H1 (cell line): ENCODE results near the gene BPIFB6. TPM values are rescaled to one million over a fixed set of nuclear protein-coding genes. Genes with fewer than 3 reads are reported as not detected.

ENCODE experiments used
- CTCF ChIA-PET: fragments of 300-600 bp; sonication (Branson Sonifier 250); formaldehyde crosslinking; loops from one replicate; lab custom pipeline; 2021; ENCODE audit not compliant: partially characterized antibody; lab: Charles Lee
- POLR2A ChIA-PET: fragments of 300-600 bp; sonication (Branson Sonifier 250); formaldehyde crosslinking; loops from one replicate; lab custom pipeline; 2021; ENCODE audit warnings: inconsistent platforms; ENCODE audit not compliant: partially characterized antibody; lab: Charles Lee
- DNase-seq, 2 experiments: peaks; one replicate each; pipeline versions ENCODE4 v3.0.0 to v3.0.0-alpha.2; 2010 to 2022; ENCODE audit warnings: low spot score in 2 of 2, low read depth in 1 of 2, mixed read lengths in 1 of 2
- FAIRE-seq: peaks from 2 replicates; lab custom pipeline; 2011; peaks lifted over from hg19 to GRCh38; lab: Jason Lieb, UNC
- H2AFZ ChIP-seq: 2 replicates; pipeline ENCODE4 v1.8.1; 2012; ENCODE audit warnings: low read length, inconsistent platforms
- H2AK5ac ChIP-seq: 2 replicates; pipeline ENCODE4 v1.6.1; 2013; ENCODE audit warnings: low read depth, low read length
- H2BK120ac ChIP-seq: replicated peaks from 2 replicates; pipeline ENCODE3; 2013; ENCODE audit warnings: low read depth, low read length, inconsistent platforms
- H2BK12ac ChIP-seq: 2 replicates; pipeline ENCODE4 v1.6.1; 2013; ENCODE audit warnings: low read depth, low read length
- H2BK15ac ChIP-seq: 2 replicates; pipeline ENCODE4 v1.6.1; 2013; ENCODE audit warnings: low read length
- H2BK20ac ChIP-seq: 2 replicates; pipeline ENCODE4 v1.6.1; 2013; ENCODE audit warnings: low read length
- H2BK5ac ChIP-seq: 2 replicates; pipeline ENCODE4 v1.6.1; 2013; ENCODE audit warnings: low read depth, low read length
- H3K14ac ChIP-seq: 2 replicates; pipeline ENCODE4 v1.6.1; 2013; ENCODE audit warnings: inconsistent platforms; ENCODE audit not compliant: insufficient read length
- H3K18ac ChIP-seq: 2 replicates; pipeline ENCODE4 v1.6.1; 2013; ENCODE audit warnings: low read length; ENCODE audit errors: extremely low read depth
- H3K23ac ChIP-seq: 2 replicates; pipeline ENCODE4 v1.6.1; 2013; ENCODE audit warnings: inconsistent platforms; ENCODE audit not compliant: insufficient read length
- H3K23me2 ChIP-seq: 2 replicates; pipeline ENCODE4 v1.6.1; 2013; ENCODE audit warnings: low read depth, low read length
- H3K27ac ChIP-seq: 2 replicates; pipeline ENCODE4 v1.6.1; 2011; ENCODE audit warnings: low read depth, low read length, inconsistent platforms
- H3K27me3 ChIP-seq, 4 experiments: replicated peaks in 1 of 4; 1 replicate in 1 of 4; 2 replicates in 3 of 4; pipeline versions ENCODE4 v1.6.1 to v1.8.1; 2011 to 2013; ENCODE audit warnings: low read length in 3 of 4, mild to moderate bottlenecking in 3 of 4, inconsistent platforms in 2 of 4, mixed read lengths in 2 of 4, moderate library complexity in 1 of 4; ENCODE audit not compliant: control insufficient read depth in 3 of 4, insufficient read depth in 3 of 4; ENCODE audit errors: extremely low read depth in 1 of 4
- H3K36me3 ChIP-seq, 4 experiments: 2 replicates each; pipeline versions ENCODE4 v1.6.1 to v1.8.1; 2011 to 2013; ENCODE audit warnings: mild to moderate bottlenecking in 4 of 4, low read length in 3 of 4, moderate library complexity in 2 of 4, control low read depth in 1 of 4, inconsistent platforms in 1 of 4; ENCODE audit not compliant: insufficient read depth in 4 of 4, control insufficient read depth in 2 of 4
- H3K4ac ChIP-seq: replicated peaks from 2 replicates; pipeline ENCODE3; 2013; ENCODE audit warnings: low read length, low read depth, mixed read lengths, inconsistent platforms; ENCODE audit not compliant: insufficient read length
- H3K4me1 ChIP-seq, 4 experiments: replicated peaks in 1 of 4; 1 replicate in 1 of 4; 2 replicates in 3 of 4; pipeline versions ENCODE4 v1.6.1 to v1.8.1; 2011 to 2013; ENCODE audit warnings: low read length in 3 of 4, inconsistent platforms in 2 of 4, mixed read lengths in 1 of 4; ENCODE audit not compliant: insufficient read depth in 4 of 4, control insufficient read depth in 3 of 4
- H3K4me2 ChIP-seq, 2 experiments: 2 replicates each; pipeline versions ENCODE4 v1.6.1 to v1.8.1; 2011 to 2013; ENCODE audit warnings: low read depth in 2 of 2, low read length in 2 of 2, control low read depth in 1 of 2, inconsistent platforms in 1 of 2, mild to moderate bottlenecking in 1 of 2; ENCODE audit not compliant: insufficient read depth in 1 of 2
- H3K4me3 ChIP-seq, 4 experiments: fragments of 200-600, 300-600 bp in 1 of 4; sonication (generic), shearing (Covaris generic), sonication (Bioruptor Twin) in 1 of 4; 2 replicates each; pipeline versions ENCODE4 v1.5.1 to v1.8.1; 2011 to 2016; ENCODE audit warnings: low read length in 4 of 4, low read depth in 3 of 4, control low read depth in 2 of 4, inconsistent platforms in 2 of 4, mild to moderate bottlenecking in 2 of 4, mixed read lengths in 1 of 4, moderate library complexity in 1 of 4; ENCODE audit not compliant: insufficient read depth in 2 of 4; ENCODE audit errors: extremely low read depth in 1 of 4
- H3K56ac ChIP-seq: replicated peaks from 2 replicates; pipeline ENCODE3; 2013; ENCODE audit warnings: low read depth, mild to moderate bottlenecking, mixed read lengths, low read length, inconsistent platforms; ENCODE audit not compliant: insufficient read length
- H3K79me1 ChIP-seq: 2 replicates; pipeline ENCODE4 v1.6.1; 2013; ENCODE audit warnings: low read depth, low read length, control low read depth
- H3K79me2 ChIP-seq, 2 experiments: 2 replicates each; pipeline versions ENCODE4 v1.6.1 to v1.8.1; 2012 to 2013; ENCODE audit warnings: low read length in 2 of 2, mild to moderate bottlenecking in 2 of 2, inconsistent platforms in 1 of 2; ENCODE audit not compliant: insufficient read depth in 2 of 2, control insufficient read depth in 1 of 2
- H3K9ac ChIP-seq, 4 experiments: replicated peaks in 1 of 4; 1 replicate in 1 of 4; 2 replicates in 3 of 4; pipeline versions ENCODE4 v1.6.1 to v1.8.1; 2011 to 2013; ENCODE audit warnings: low read depth in 3 of 4, low read length in 3 of 4, control low read depth in 2 of 4, mild to moderate bottlenecking in 2 of 4, moderate library complexity in 2 of 4, inconsistent platforms in 1 of 4; ENCODE audit errors: extremely low read depth in 1 of 4
- H3K9me3 ChIP-seq, 2 experiments: 2 replicates each; pipeline versions ENCODE4 v1.6.1 to v1.8.1; 2012 to 2013; ENCODE audit warnings: mild to moderate bottlenecking in 2 of 2, moderate library complexity in 2 of 2, control low read depth in 1 of 2, inconsistent platforms in 1 of 2, low read depth in 1 of 2, low read length in 1 of 2, mixed read lengths in 1 of 2; ENCODE audit not compliant: insufficient read depth in 2 of 2
- H4K20me1 ChIP-seq, 2 experiments: replicated peaks in 1 of 2; 2 replicates each; pipeline versions ENCODE3 to v1.8.1; 2011 to 2013; ENCODE audit warnings: inconsistent platforms in 2 of 2, low read length in 2 of 2, mild to moderate bottlenecking in 1 of 2; ENCODE audit not compliant: insufficient read depth in 2 of 2, control insufficient read depth in 1 of 2
- H4K5ac ChIP-seq: 2 replicates; pipeline ENCODE4 v1.6.1; 2013; ENCODE audit warnings: low read length, low read depth, mixed read lengths, inconsistent platforms; ENCODE audit not compliant: insufficient read length
- H4K8ac ChIP-seq: 2 replicates; pipeline ENCODE4 v1.8.0; 2013; ENCODE audit warnings: mild to moderate bottlenecking, moderate library complexity, low read length, inconsistent platforms; ENCODE audit not compliant: insufficient read depth; ENCODE audit errors: extremely low read depth
- H4K91ac ChIP-seq: replicated peaks from 2 replicates; pipeline ENCODE3; 2013; ENCODE audit warnings: low read length, mixed read lengths, inconsistent platforms; ENCODE audit not compliant: insufficient read length
- ASH2L ChIP-seq: fragments of 200-600, 300-600 bp; sonication (generic); IDR thresholded peaks from one replicate; pipeline ENCODE4 v1.7.1; 2017; ENCODE audit warnings: low read length
- BRCA1 ChIP-seq: IDR thresholded peaks from 2 replicates; pipeline ENCODE4 v1.6.1; 2012; ENCODE audit warnings: low read depth, low read length, improper control_type of control experiment
- CBX5 ChIP-seq: fragments of 300-800, 300-1000 bp; sonication (generic); IDR thresholded peaks from 2 replicates; pipeline ENCODE4 v1.7.1; 2016; ENCODE audit warnings: antibody characterized with exemption, low read length, low read depth
- CBX8 ChIP-seq: fragments of 300-800, 300-1000 bp; sonication (generic); IDR thresholded peaks from 2 replicates; pipeline ENCODE4 v1.7.1; 2016; ENCODE audit warnings: low read depth, low read length, borderline replicate concordance
- CHD2 ChIP-seq: IDR thresholded peaks from 2 replicates; pipeline ENCODE4 v1.6.1; 2012; ENCODE audit warnings: low read length, improper control_type of control experiment
- CTBP2 ChIP-seq: IDR thresholded peaks from 2 replicates; pipeline ENCODE4 v1.7.0; 2011; ENCODE audit warnings: borderline replicate concordance, mild to moderate bottlenecking, moderate library complexity, mixed read lengths, low read length; ENCODE audit not compliant: insufficient read depth, insufficient read length
- HDAC6 ChIP-seq: IDR thresholded peaks from one replicate; pipeline ENCODE4 v1.7.1; 2012; ENCODE audit warnings: low read depth, mild to moderate bottlenecking, inconsistent platforms, low read length, moderate library complexity
- KDM1A ChIP-seq: fragments of 200-600, 300-600 bp; sonication (generic); IDR thresholded peaks from 2 replicates; pipeline ENCODE4 v1.7.1; 2016; ENCODE audit warnings: mild to moderate bottlenecking, low read length, borderline replicate concordance
- POU5F1 ChIP-seq: IDR thresholded peaks from 2 replicates; pipeline ENCODE4 v1.6.1; 2011; ENCODE audit warnings: low read depth, mild to moderate bottlenecking, low read length, moderate library complexity
- RNF2 ChIP-seq: fragments of 200-900, 300-1000 bp; sonication (generic); IDR thresholded peaks from 2 replicates; pipeline ENCODE4 v1.7.1; 2016; ENCODE audit warnings: borderline replicate concordance, low read depth, mild to moderate bottlenecking, antibody characterized with exemption, low read length; ENCODE audit not compliant: poor library complexity, severe bottlenecking; ENCODE audit errors: missing control alignments
- SP1 ChIP-seq: IDR thresholded peaks from 2 replicates; pipeline ENCODE4 v1.6.1; 2011; ENCODE audit warnings: low read depth, low read length
- SUZ12 ChIP-seq: fragments of 200-600 bp; sonication (generic); IDR thresholded peaks from 2 replicates; pipeline ENCODE4 v1.6.1; 2012; ENCODE audit warnings: mild to moderate bottlenecking, inconsistent platforms, low read length, moderate library complexity, mixed read lengths
- TBP ChIP-seq: IDR thresholded peaks from 2 replicates; pipeline ENCODE4 v1.6.1; 2011; ENCODE audit warnings: low read depth, low read length, improper control_type of control experiment
- WGBS, 2 experiments: shearing (Covaris generic) in 1 of 2; methylation state at CpG; one replicate each; pipeline versions ENCODE4 v1.1.6 to v1.1.7; 2013 to 2015; ENCODE audit warnings: low lambda C conversion rate in 2 of 2, mixed read lengths in 2 of 2, inconsistent platforms in 1 of 2, low coverage in 1 of 2, missing lambda C conversion rate in 1 of 2; ENCODE audit not compliant: insufficient replicate concordance in 2 of 2, insufficient coverage in 1 of 2, insufficient read length in 1 of 2; ENCODE audit errors: extremely low coverage in 1 of 2, missing lambda C conversion rate in 1 of 2; 5-methylcytosine and 5-hydroxymethylcytosine counted together
- polyA plus RNA-seq, 7 experiments: library from polyadenylated mRNA; depleted of rRNA in 3 of 7; stranded (reverse) in 5 of 7; unstranded in 2 of 7; fragments of >200 nt in 5 of 7; fragments of 200-250 nt in 2 of 7; gene quantifications; 1 replicate in 5 of 7; 2 replicates in 1 of 7; 4 replicates in 1 of 7; pipeline versions ENCODE4 v1.2.1 to v1.2.3, GENCODE V29; 2011 to 2013; ENCODE audit warnings: missing spikeins in 2 of 7, mixed read lengths in 2 of 7
- total RNA-seq: library from RNA; stranded (reverse); fragmentation: NEBNext Ultra II Directional; extraction: Animal tissue kit (Norgen Biotek cat#: 25700); gene quantifications from 2 replicates; pipeline ENCODE4 v1.2.1, GENCODE V29; 2021

The BPIFB6 gene
- total and polyA plus RNA-seq, 2 of the 8 experiments (the other 6 are each of a cell fraction or from before 2014, with no cell fraction given) = not detected

- Histone ChIP-seq H3K4ac (no peak within 1 kb of the TSS), H3K27ac (no peak within 1 kb of the TSS), H3K23me2 (no peaks in the 10 kb centered on the region), H3K23ac (no peak within 1 kb of the TSS), H2BK120ac (no peak within 1 kb of the TSS), H3K4me1 (no peaks in the 10 kb centered on the region; a peak in 1 of 7 replicates), H3K9ac (no peak within 1 kb of the TSS), H3K9me3 (0 out of 4 replicates have a peak, but pooled peaks cover 0 to 2% of the 10 kb centered on the region in 2 experiments), H3K4me3 (no peak within 1 kb of the TSS), H3K18ac (no peak within 1 kb of the TSS), H2BK12ac (peak within 1 kb of the TSS; percentile 68; the same call in 1 of the 2 replicates), H3K4me2 (no peak within 1 kb of the TSS), H3K14ac (no peak within 1 kb of the TSS), H4K8ac (no peak within 1 kb of the TSS), H3K79me1 (no peaks in the 10 kb centered on the region), H4K20me1 (no peaks in the 10 kb centered on the region), H2BK15ac (no peak within 1 kb of the TSS), H3K27me3 (no peaks in the 10 kb centered on the region), H2BK20ac (no peak within 1 kb of the TSS), H3K36me3 (no peaks in the 10 kb centered on the region), H3K56ac (no peak within 1 kb of the TSS), H2BK5ac (no peak within 1 kb of the TSS), H4K5ac (no peak within 1 kb of the TSS), H3K79me2 (no peaks in the 10 kb centered on the region), H2AFZ (no peak within 1 kb of the TSS), H2AK5ac (no peak within 1 kb of the TSS), H4K91ac (no peak within 1 kb of the TSS)
- WGBS, 2 experiments = 82% methylated on average over 5 of the region's 6 CpGs; no CpG with 5 or more reads in 1 of the 2 experiments
- DNase-seq (no peak), FAIRE-seq (no peak)
- ChIA-PET CTCF (interaction anchor here (0.6 to 9.1 kb wide), 31 partner anchors 10 to 269 kb away, joined by 3 to 86 read pairs (median 5); no protein-coding TSS in a partner anchor), POLR2A (interaction anchor here (0.7 kb wide), 1 partner anchor 20 kb away, joined by 3 read pairs; no protein-coding TSS in a partner anchor)
- TF ChIP-seq CHD2 (no peak), TBP (no peak), BRCA1 (no peak), KDM1A (no peak), POU5F1 (no peak), RNF2 (no peak), SUZ12 (no peak), ASH2L (no peak), CBX5 (no peak), SP1 (no peak), HDAC6 (no peak), CBX8 (no peak), CTBP2 (no peak)
Observed at GRCh38 chr20:33004141-33004751, 27.2 kb upstream of the BPIFB6 start, which contains the start of gene SUN5. SUN5 (minus strand) TSS chr20:33004433; CDS start chr20:33004340, 93 bp downstream.
